GM18505 (cell line): ENCODE results near the gene ACSL1.

Experiments
- ATAC-seq: cut with Tn5 transposase; IDR thresholded peaks from one replicate; pipeline ENCODE4 v1.9.1; 2021; ENCODE audit not compliant: unreplicated experiment
- POLR2A ChIP-seq: IDR thresholded peaks from 4 replicates; pipeline ENCODE4 v1.6.1; 2011; ENCODE audit warnings: borderline replicate concordance; ENCODE audit not compliant: insufficient read depth, insufficient read length; ENCODE audit errors: extremely low read depth

ACSL1 gene

DNA sequence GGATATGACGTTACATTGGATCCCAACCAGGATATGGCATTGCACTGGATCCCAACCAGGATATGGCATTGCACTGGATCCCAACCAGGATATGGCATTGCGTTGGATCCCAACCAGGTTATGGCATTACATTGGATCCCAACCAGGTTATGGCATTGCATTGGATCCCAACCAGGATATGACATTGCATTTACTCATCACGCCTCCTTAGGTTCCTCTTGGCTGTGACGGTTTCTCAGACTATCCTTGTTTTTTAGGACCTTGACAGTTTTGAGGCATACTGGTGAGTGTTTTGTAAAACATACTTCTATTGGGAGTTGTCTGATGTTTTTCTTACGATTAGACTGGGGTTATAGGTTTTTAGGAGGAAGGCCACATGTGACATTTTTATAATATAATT, 5.4 kb upstream of the ACSL1 start:
- no peak for ATAC-seq
- no peak for TF ChIP-seq POLR2A

DNA sequence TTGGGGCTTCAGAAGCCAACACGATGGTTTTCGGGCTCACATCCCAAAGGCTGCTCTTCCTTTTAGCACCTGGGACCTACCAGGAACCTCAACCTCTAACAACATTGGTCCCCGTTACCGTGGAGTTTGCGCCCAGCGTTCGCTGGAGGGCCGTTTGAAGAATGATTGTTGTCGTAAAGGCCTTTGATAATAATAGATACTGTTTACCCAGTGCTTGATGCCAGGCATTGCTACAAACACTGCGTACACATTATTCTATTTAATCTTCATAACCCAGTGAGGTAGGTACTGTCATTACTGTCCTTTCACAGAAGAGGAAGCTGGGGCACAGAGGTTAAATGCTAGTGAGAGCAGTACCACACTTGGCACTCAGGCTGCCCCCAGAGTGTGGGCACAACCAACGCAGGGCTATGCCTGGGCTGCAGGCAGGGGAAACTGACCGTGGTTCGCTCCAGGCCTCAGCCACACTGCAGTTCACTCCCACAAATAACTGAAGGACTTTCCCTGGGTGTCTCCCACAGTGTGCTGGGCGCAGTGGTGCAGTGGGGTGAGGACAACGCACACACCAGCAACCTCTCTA, 1.0 kb upstream of the ACSL1 start:
- peak; percentile 5 for ATAC-seq
- no peak for TF ChIP-seq POLR2A

DNA sequence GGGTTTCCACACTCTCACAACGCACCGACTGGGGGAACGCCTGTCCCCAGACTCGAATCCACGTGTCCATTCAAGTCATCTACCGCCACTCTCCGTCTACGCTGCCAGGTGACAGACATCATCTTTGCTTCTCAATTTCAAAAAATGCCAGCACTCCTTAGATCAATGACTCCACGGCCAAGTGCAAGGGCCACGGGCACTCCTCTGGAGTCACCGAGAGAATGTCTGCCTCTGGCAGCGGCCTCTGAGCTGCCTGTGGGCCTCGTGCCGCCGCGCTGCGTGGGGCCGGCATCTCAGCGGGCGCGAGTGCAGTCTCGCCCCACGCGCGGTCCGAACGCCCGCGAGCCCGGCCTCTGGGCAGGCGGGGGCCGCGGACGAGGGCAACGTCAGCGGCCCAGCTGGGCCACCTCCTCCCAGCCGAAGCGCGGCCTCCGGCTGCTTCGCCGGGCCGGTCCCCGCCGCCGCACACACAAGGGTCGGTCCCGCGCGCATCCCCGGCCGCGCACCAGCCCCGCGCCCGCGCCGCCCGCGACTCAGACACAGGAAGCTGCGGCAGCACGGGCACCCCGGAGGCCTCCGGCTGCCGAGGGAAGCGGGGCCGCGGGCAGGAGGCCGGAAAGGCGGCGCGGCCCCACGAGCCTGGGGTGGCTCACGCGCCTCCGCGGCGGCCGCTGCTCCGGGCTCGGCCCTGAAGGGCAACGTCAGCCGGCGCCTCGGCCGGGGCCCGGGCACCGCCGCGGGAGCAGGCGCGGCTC, 450 bp downstream of the ACSL1 start:
- ATAC-seq: peak; percentile 25
- no peak for TF ChIP-seq POLR2A

DNA sequence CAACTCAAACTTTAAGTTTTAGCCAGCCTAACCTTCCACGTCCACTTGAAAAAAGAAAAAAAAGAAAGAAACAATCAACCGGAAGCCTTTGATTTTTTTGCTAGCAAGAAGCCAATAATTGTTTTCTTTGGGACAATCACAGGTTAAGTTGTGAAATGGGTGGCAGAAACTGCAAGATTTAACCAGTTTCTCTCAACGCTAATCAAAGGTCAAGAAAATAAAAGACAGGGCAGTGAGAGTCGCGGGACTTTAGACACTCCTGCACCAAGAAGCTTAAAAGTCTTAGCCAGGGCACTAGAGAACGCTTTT, 1.0 kb downstream of the ACSL1 start:
- TF ChIP-seq POLR2A: no peak
- ATAC-seq: no peak

DNA sequence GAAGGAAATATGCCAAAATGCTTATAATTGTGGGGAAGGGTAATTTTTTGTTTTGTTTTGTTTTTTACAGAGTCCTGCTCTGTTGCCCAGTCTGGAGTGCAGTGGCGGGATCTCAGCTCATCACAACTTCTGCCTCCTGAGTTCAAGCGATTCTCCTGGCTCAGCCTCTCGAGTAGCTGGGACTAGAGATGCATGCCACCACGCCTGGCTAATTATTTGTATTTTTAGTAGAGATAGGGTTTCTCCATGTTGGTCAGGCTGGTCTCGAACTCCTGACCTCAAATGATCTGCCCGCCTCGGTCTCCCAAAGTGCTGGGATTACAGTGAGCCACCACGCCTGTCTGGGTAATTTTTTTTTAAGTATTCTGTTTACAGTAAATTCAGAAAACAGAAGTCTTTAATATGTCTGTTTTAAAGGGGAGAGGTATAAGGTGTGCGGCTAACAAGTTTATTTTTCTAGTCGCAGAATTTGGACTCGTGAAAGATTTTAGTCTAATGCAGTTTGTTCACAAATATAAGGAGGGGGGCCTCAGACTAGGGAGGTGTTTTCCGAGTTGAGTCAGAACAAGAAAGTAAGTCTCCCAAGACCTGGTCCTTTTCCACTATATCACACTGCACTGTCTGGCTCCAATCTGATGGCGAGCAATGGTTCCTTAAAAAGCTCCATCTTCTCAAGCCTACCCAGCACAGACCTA, 1.5 kb downstream of the ACSL1 start:
- no peak for ATAC-seq
- no peak for TF ChIP-seq POLR2A

DNA sequence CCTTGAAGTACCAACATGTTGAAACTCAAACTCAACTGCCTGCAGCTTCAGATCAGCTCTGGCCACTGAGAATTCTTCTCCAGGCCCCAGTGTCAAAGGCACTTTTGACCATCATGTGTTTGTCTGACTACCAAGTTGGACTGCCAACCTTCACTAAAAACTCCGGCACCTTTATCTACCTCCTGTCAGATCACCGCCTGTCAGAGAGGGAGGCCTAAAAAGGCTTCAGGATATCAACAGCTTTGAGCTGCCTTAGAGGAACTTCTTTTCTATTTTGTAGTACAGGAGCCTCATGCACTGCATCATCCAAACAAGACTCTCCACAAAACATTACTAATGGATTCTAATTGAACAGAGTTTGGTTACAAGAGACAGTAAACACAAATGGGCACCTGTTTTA, 2.8 kb downstream of the ACSL1 start:
- ATAC-seq: no peak

DNA sequence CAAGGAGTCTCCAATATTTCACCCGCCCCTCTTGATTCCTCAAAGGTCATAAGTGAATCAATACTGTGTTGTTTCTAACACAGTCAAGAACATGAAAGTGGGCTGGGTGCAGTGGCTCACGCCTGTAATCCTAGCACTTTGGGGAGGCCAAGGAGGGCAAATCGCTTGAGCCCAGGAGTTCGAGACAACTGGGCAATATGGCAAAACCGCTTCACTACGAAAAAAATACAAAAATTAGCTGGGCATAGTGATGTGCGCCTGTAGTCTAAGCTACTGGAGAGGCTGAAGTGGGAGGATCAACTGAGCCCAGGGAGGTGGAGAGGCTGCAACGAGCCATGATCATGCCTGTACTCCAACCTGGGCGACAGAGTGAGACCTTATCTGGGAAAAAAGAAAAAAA, 3.4 kb downstream of the ACSL1 start:
- no peak for TF ChIP-seq POLR2A
- no peak for ATAC-seq

More for the DNA sequence above, 2.8 kb downstream of the ACSL1 start:
- TF ChIP-seq POLR2A: no peak

DNA sequence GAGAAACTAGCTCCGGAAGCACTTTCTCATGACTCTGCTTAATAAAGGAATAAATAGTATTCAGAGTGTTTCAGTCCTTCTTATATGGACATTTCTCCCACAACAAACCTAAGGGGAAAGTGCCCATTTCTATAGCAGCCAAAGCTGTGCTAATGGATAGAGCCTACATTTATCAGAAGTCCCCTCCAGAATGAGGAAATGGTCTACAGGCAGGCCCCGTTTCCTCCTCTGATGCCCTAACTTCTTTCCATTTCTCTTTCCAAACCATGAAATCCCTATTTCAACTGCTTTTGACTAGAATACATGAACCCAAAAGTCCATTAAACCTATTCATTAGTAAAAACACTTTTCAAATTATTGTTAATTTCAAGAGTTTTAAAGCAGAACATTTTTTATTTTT, 4.5 kb downstream of the ACSL1 start:
- ATAC-seq: no peak
- TF ChIP-seq POLR2A: no peak

DNA sequence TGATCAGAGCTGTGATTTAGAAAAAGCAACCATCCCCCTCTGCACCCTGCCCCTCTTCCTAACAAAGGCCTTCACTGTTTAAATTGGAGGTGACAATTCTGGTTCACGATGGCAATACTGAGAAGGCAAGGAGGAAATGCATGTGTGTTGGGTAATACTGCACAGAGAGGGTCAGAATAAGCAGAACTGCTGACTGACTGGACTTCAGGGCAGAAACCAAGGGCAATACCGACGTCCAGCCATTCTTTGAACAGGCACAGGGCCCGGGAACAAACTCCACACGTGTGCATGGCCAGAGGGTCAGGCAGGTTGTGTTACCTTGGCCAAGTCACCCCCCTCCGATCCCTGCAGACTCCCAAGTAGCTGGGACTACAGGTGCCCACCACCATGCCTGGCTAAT, 6.0 kb downstream of the ACSL1 start:
- ATAC-seq: no peak

DNA sequence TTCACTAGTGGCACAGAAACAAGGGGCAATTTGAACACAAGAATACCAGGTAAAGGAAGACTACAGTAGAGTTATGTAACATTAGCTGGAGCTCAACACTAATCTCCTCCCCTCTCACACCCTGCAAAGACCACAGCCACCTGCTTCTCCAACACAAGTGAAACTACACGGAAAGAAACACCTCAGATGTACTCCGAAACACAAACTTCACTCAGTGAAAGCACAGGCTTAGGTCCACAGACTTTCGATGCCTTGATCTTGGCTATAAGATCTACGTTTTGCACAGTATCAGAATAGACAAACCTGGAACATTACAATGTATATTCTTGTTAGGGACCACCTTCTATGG, 7.6 kb downstream of the ACSL1 start:
- peak; percentile 22 for ATAC-seq
- TF ChIP-seq POLR2A: no peak

More for the DNA sequence above, 6.0 kb downstream of the ACSL1 start:
- no peak for TF ChIP-seq POLR2A

DNA sequence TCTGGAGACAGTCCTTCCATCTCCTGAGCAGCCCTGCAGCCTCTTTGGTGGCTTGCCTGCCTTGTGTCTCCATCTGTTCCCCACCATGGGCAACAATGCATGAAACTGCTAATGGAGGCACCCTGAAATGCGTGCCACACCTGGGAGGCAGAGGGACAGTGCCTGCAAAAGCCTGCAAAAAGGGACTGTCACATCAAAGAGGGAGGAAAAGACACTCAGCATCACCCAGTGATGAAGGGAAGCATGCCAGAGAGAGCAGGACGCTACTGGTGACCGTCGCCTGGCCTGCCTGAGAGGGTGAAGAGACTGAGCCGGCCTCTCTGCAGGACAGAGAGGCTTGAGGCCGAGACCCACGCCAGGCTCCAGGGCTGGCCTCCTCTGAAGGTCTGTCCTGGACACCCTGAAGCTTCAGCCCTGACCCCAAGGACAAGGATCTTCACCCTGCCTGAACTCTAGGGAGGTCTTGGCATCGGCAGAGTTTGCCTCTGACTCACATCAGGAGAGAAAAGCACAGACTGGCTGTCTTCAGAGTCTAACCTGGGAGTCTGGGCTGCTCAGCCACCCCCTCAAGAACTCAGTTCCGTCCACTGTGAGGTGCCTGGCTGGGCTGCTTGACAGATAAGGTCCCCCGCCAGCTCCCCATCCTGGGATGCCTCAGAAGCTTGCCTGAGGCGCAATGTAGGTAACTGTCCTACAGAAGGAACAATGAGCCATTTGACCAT, 8.1 kb downstream of the ACSL1 start:
- TF ChIP-seq POLR2A: no peak
- ATAC-seq: peak; percentile 4

DNA sequence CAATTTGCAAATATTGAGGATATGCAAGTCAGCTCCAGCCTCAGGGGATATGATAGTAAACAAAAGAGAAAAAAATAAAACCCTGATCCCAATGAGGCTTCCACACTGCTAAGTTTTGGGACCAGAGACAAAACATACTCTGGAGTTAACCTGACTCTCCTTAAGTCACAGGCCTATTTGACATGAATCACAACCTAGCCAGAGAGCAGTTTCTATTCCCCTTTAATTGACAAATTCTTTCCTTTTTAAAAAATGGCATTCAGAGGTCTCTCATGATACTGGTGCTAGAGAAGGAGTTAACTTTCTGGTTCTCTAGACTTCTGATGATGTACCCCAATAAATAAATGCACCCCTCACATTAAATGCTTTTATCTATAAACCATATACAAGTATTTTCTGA, 8.8 kb downstream of the ACSL1 start:
- TF ChIP-seq POLR2A: no peak

DNA sequence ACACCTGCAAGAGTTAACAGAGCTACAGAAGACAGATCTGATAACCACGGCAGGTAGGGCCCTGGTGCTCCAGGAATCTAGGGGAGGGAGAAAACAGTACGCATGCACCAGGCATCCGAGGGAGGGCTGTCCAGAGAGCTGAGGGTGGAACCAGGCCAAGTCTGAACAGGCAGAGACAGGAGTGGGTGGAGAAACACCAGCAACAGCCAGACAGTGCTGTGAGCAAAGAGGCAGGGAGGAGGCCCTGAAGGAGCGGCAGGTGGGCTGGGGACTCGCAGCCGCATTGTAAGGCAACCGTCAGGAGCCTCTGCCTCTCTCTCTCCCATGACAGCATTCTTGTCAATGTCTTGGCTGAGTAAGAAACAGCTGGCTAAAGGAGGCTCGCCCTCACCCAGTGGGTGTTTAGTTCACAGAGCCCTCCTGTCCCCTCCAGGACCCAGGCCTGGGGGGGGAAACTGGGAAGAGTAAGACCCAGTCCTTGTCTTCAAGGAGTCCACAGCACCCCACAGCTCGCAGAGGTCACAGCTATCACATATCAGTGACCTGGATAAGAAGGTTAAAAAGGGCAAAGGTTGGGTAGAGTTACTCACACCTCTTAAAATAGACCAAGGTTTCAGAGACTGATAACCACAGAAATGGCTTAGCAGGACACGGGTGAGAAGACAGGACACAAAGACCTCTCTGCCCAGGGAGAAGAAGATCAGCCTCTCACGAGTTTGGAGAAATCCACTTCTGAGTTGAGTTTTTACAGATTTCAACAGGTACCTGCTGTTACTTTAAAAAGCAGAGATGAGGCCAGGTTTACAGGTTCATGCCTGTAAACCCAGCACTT, 10.5 kb downstream of the ACSL1 start:
- ATAC-seq: peak; percentile 77
- peak; percentile 65 for TF ChIP-seq POLR2A

More for the DNA sequence above, 8.8 kb downstream of the ACSL1 start:
- no peak for ATAC-seq
